ENCODE results near the gene NRN1L.

- TF ChIP-seq CTCF (conservative IDR thresholded peaks at IDR 0.05; ENCODE audit: low read depth, low read length) = no peak
- TF ChIP-seq EZH2 (IDR thresholded peaks at IDR 0.05; ENCODE audit: borderline replicate concordance, low read depth, low read length, poor library complexity, severe bottlenecking) = no peak
Measured at GRCh38 chr16:67931712-67932461, 47.2 kb downstream of the NRN1L start, which contains the start of gene CTRL.
